ENCODE data around the gene TPST2. TPM values are rescaled to one million over a fixed set of nuclear protein-coding genes. Genes with fewer than 3 reads are reported as not detected.

The TPST2 gene
- polyA plus RNA-seq, 2 of the 4 experiments (the other 2 are of a cell fraction): 10.3 to 10.5 TPM

GRCh38 chr22:26636296-26636695 is 46.4 kb upstream of the TPST2 start:
- CTCF ChIA-PET: interaction anchor here (1.0 kb wide), 1 partner anchor 133 kb away, joined by 3 read pairs; no protein-coding TSS in a partner anchor
- WGBS (ENCODE audit: missing lambda C conversion rate): 0% methylated on average over 1 of the region's 1 CpG
- no peak for DNase-seq (ENCODE audit: low read depth in 1 of 2, low spot score in 1 of 2)
- H3K4me2 ChIP-seq: no peak overlapping the region
- TF ChIP-seq RNF2 (IDR thresholded peaks at IDR 0.05; ENCODE audit: borderline replicate concordance, low read depth) (no peak), CBX2 (IDR thresholded peaks at IDR 0.05; ENCODE audit: borderline replicate concordance, low read depth) (no peak), BHLHE40 (IDR thresholded peaks at IDR 0.05; ENCODE audit: low read depth, low read length) (no peak), TP53 (CRISPR knock-in tag; IDR thresholded peaks at IDR 0.05) (no peak), POLR2A (IDR thresholded peaks at IDR 0.05; ENCODE audit: low read length) (no peak)
- TF ChIP-seq, protein P1, sequence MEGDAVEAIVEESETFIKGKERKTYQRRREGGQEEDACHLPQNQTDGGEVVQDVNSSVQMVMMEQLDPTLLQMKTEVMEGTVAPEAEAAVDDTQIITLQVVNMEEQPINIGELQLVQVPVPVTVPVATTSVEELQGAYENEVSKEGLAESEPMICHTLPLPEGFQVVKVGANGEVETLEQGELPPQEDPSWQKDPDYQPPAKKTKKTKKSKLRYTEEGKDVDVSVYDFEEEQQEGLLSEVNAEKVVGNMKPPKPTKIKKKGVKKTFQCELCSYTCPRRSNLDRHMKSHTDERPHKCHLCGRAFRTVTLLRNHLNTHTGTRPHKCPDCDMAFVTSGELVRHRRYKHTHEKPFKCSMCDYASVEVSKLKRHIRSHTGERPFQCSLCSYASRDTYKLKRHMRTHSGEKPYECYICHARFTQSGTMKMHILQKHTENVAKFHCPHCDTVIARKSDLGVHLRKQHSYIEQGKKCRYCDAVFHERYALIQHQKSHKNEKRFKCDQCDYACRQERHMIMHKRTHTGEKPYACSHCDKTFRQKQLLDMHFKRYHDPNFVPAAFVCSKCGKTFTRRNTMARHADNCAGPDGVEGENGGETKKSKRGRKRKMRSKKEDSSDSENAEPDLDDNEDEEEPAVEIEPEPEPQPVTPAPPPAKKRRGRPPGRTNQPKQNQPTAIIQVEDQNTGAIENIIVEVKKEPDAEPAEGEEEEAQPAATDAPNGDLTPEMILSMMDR (IDR thresholded peaks at IDR 0.05): no peak
- TF ChIP-seq, protein P2, sequence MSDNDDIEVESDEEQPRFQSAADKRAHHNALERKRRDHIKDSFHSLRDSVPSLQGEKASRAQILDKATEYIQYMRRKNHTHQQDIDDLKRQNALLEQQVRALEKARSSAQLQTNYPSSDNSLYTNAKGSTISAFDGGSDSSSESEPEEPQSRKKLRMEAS (IDR thresholded peaks at IDR 0.05): no peak
- H3K9me3 ChIP-seq: no peaks in the 10 kb centered on the region
- H3K4me1 ChIP-seq: no peaks in the 10 kb centered on the region
- no peak overlapping the region for H3K4me3 ChIP-seq
- no peak overlapping the region for H3K27ac ChIP-seq
- POLR2A ChIA-PET: no interaction called here
- ATAC-seq: no peak
- no peak for FAIRE-seq

- no peaks in the 10 kb centered on the region for H3K9me3 ChIP-seq
- no peaks in the 10 kb centered on the region for H3K4me1 ChIP-seq
- no peak overlapping the region for H3K4me3 ChIP-seq
- no peak for ATAC-seq
- CTCF ChIA-PET: no interaction called here
- no peak overlapping the region for H3K4me2 ChIP-seq
- WGBS (ENCODE audit: missing lambda C conversion rate): 33% methylated on average over 2 of the region's 2 CpGs
- no peak overlapping the region for H3K27ac ChIP-seq
- DNase-seq (ENCODE audit: low read depth in 1 of 2, low spot score in 1 of 2): no peak
- FAIRE-seq: no peak
- no peak for TF ChIP-seq BHLHE40 (IDR thresholded peaks at IDR 0.05; ENCODE audit: low read depth, low read length)
- TF ChIP-seq TFCP2L1 (CRISPR knock-in tag; IDR thresholded peaks at IDR 0.05): no peak
- no peak for TF ChIP-seq JUNB (IDR thresholded peaks at IDR 0.05)
- TF ChIP-seq ZNF302 (CRISPR knock-in tag; IDR thresholded peaks at IDR 0.05): no peak
- TF ChIP-seq, protein P3, sequence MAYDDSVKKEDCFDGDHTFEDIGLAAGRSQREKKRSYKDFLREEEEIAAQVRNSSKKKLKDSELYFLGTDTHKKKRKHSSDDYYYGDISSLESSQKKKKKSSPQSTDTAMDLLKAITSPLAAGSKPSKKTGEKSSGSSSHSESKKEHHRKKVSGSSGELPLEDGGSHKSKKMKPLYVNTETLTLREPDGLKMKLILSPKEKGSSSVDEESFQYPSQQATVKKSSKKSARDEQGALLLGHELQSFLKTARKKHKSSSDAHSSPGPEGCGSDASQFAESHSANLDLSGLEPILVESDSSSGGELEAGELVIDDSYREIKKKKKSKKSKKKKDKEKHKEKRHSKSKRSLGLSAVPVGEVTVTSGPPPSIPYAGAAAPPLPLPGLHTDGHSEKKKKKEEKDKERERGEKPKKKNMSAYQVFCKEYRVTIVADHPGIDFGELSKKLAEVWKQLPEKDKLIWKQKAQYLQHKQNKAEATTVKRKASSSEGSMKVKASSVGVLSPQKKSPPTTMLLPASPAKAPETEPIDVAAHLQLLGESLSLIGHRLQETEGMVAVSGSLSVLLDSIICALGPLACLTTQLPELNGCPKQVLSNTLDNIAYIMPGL (CRISPR knock-in tag; IDR thresholded peaks at IDR 0.05; ENCODE audit: borderline replicate concordance): no peak
- TF ChIP-seq ZFP36 (IDR thresholded peaks at IDR 0.05; ENCODE audit: borderline replicate concordance, partially characterized antibody): no peak
- TF ChIP-seq HOXB13 (CRISPR knock-in tag; IDR thresholded peaks at IDR 0.05; ENCODE audit: low read depth): no peak
- TF ChIP-seq RARB (CRISPR knock-in tag; IDR thresholded peaks at IDR 0.05): no peak
- TF ChIP-seq RAD21 (conservative IDR thresholded peaks at IDR 0.05 in 1 of 2, IDR thresholded peaks at IDR 0.05 in 1 of 2): no peak
- TF ChIP-seq PHF8 (IDR thresholded peaks at IDR 0.05; ENCODE audit: borderline replicate concordance, low read depth): no peak
- no peak for TF ChIP-seq USF2 (IDR thresholded peaks at IDR 0.05)
- no peak for TF ChIP-seq HOXA7 (CRISPR knock-in tag; IDR thresholded peaks at IDR 0.05)
- no peak for TF ChIP-seq POLR2A (IDR thresholded peaks at IDR 0.05; ENCODE audit: low read length)
- POLR2A ChIA-PET: no interaction called here
Measured at GRCh38 chr22:26635117-26635516, 45.2 kb upstream of the TPST2 start.

DNA sequence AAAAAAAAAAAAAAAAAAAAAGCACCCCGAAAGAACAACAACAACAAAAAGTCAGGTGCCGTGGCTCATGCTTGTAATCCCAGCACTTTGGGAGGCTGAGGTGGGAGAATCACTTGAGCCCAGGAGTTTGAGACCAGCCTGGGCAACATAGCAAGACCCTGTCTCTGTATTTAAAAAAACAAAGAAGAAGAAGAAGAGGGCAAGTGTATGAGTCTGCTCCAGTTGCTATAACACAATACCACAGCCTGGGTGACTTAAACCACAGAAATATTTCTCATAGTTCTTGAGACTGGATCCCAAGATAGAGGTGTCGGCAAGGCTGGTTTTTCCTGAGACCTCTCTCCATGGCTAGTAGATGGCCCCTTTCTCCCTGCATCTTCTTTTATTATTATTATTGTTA is 44.3 kb upstream of the TPST2 start:
- Histone ChIP-seq H3K4me1 (no peaks in the 10 kb centered on the region), H3K4me3 (no peak overlapping the region), H3K4me2 (no peak overlapping the region), H3K9me3 (no peaks in the 10 kb centered on the region), H3K27ac (no peak overlapping the region)
- ChIA-PET CTCF (no interaction called here), POLR2A (interaction anchor here (0.6 kb wide), 1 partner anchor 27 kb away, joined by 3 read pairs; no protein-coding TSS in a partner anchor)
- ATAC-seq (no peak), DNase-seq (ENCODE audit: low read depth in 1 of 2, low spot score in 1 of 2) (no peak), FAIRE-seq (no peak)
- WGBS (ENCODE audit: missing lambda C conversion rate): 65% methylated on average over 3 of the region's 3 CpGs
- TF ChIP-seq EHMT2 (IDR thresholded peaks at IDR 0.05; ENCODE audit: low read depth) (no peak), CHD4 (IDR thresholded peaks at IDR 0.05; ENCODE audit: borderline replicate concordance) (no peak), ZNF302 (CRISPR knock-in tag; IDR thresholded peaks at IDR 0.05) (no peak)
- TF ChIP-seq, protein P4, sequence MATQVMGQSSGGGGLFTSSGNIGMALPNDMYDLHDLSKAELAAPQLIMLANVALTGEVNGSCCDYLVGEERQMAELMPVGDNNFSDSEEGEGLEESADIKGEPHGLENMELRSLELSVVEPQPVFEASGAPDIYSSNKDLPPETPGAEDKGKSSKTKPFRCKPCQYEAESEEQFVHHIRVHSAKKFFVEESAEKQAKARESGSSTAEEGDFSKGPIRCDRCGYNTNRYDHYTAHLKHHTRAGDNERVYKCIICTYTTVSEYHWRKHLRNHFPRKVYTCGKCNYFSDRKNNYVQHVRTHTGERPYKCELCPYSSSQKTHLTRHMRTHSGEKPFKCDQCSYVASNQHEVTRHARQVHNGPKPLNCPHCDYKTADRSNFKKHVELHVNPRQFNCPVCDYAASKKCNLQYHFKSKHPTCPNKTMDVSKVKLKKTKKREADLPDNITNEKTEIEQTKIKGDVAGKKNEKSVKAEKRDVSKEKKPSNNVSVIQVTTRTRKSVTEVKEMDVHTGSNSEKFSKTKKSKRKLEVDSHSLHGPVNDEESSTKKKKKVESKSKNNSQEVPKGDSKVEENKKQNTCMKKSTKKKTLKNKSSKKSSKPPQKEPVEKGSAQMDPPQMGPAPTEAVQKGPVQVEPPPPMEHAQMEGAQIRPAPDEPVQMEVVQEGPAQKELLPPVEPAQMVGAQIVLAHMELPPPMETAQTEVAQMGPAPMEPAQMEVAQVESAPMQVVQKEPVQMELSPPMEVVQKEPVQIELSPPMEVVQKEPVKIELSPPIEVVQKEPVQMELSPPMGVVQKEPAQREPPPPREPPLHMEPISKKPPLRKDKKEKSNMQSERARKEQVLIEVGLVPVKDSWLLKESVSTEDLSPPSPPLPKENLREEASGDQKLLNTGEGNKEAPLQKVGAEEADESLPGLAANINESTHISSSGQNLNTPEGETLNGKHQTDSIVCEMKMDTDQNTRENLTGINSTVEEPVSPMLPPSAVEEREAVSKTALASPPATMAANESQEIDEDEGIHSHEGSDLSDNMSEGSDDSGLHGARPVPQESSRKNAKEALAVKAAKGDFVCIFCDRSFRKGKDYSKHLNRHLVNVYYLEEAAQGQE (IDR thresholded peaks at IDR 0.05): no peak
- TF ChIP-seq, protein P5, sequence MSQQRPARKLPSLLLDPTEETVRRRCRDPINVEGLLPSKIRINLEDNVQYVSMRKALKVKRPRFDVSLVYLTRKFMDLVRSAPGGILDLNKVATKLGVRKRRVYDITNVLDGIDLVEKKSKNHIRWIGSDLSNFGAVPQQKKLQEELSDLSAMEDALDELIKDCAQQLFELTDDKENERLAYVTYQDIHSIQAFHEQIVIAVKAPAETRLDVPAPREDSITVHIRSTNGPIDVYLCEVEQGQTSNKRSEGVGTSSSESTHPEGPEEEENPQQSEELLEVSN (IDR thresholded peaks at IDR 0.05; ENCODE audit: borderline replicate concordance, low read depth): no peak
- TF ChIP-seq, protein P1 (IDR thresholded peaks at IDR 0.05): no peak
